ENCODE data around the gene FBRS. TPM values are rescaled to one million over a fixed set of nuclear protein-coding genes. Genes with fewer than 3 reads are reported as not detected.
A peak's percentile ranks its signal among the peaks of the same experiment; 100 is the strongest.

The FBRS gene
- total and polyA plus RNA-seq, 2 of the 13 experiments (the other 11 are each of a cell fraction or from before 2014, with no cell fraction given) = 13.7 to 16.2 TPM

- TF ChIP-seq ESRRA (CRISPR knock-in tag; IDR thresholded peaks at IDR 0.05; ENCODE audit: low read depth) (peak; percentile 85), ZKSCAN8 (CRISPR knock-in tag; IDR thresholded peaks at IDR 0.05; ENCODE audit: borderline replicate concordance) (peak; percentile 59; the same call in 1 of the 2 replicates), UBTF (CRISPR knock-in tag; IDR thresholded peaks at IDR 0.05) (peak; percentile 89), RFX1 (IDR thresholded peaks at IDR 0.05) (no peak; the same call in 1 of the 2 replicates), ZNF639 (CRISPR knock-in tag; conservative IDR thresholded peaks at IDR 0.05) (peak; percentile 97), EEA1 (CRISPR knock-in tag; IDR thresholded peaks at IDR 0.05; ENCODE audit: borderline replicate concordance) (peak; percentile 81; the same call in 1 of the 2 replicates), GATA4 (IDR thresholded peaks at IDR 0.05; ENCODE audit: borderline replicate concordance, low read depth) (peak; percentile 27; the same call in 1 of the 2 replicates), ZNF792 (CRISPR knock-in tag; IDR thresholded peaks at IDR 0.05) (peak; percentile 93), MAF1 (CRISPR knock-in tag; IDR thresholded peaks at IDR 0.05; ENCODE audit: borderline replicate concordance) (peak; percentile 61; the same call in 1 of the 2 replicates), ZNF282 (IDR thresholded peaks at IDR 0.05; ENCODE audit: partially characterized antibody) (no peak), NKX3-1 (CRISPR knock-in tag; IDR thresholded peaks at IDR 0.05) (peak; percentile 71; the same call in 1 of the 2 replicates), SETDB1 (CRISPR knock-in tag; IDR thresholded peaks at IDR 0.05; ENCODE audit: borderline replicate concordance) (no peak), SNAPC5 (CRISPR knock-in tag; IDR thresholded peaks at IDR 0.05; ENCODE audit: borderline replicate concordance) (0 out of 2 replicates have a peak, but pooled peaks have one; percentile 40), BCL3 (CRISPR knock-in tag; IDR thresholded peaks at IDR 0.05) (peak; percentile 83), ZNF598 (CRISPR knock-in tag; IDR thresholded peaks at IDR 0.05; ENCODE audit: borderline replicate concordance) (no peak), CAMTA2 (CRISPR knock-in tag; IDR thresholded peaks at IDR 0.05; ENCODE audit: borderline replicate concordance) (no peak; the same call in 1 of the 2 replicates), DMTF1 (CRISPR knock-in tag; IDR thresholded peaks at IDR 0.05) (0 out of 2 replicates have a peak, but pooled peaks have one; percentile 57), HHEX (CRISPR knock-in tag; IDR thresholded peaks at IDR 0.05) (0 out of 2 replicates have a peak, but pooled peaks have one; percentile 39), DDIT3 (CRISPR knock-in tag; IDR thresholded peaks at IDR 0.05) (no peak), ZNF547 (CRISPR knock-in tag; IDR thresholded peaks at IDR 0.05) (0 out of 2 replicates have a peak, but pooled peaks have one; percentile 37)
These were observed 40.0 kb downstream of the FBRS start (continued) for GRCh38 chr16:30698139-30698815.
